HepG2 (cell line): ENCODE measurements around the gene STUB1. TPM values are rescaled to one million over a fixed set of nuclear protein-coding genes. Genes with fewer than 3 reads are reported as not detected.
A peak's percentile ranks its signal among the peaks of the same experiment; 100 is the strongest.

Experiments
- CBFB ChIP-seq: sonication (generic); formaldehyde crosslinking; IDR thresholded peaks from 2 replicates; pipeline ENCODE4 v1.4.0; 2020; ENCODE audit warnings: missing genetic modification reagents
- HBP1 ChIP-seq: IDR thresholded peaks from 2 replicates; pipeline ENCODE4 v1.6.1; 2016; ENCODE audit warnings: low read depth, control low read depth
- RNF219 ChIP-seq: sonication (generic); formaldehyde crosslinking; IDR thresholded peaks from 2 replicates; pipeline ENCODE4 v1.5.0; 2020; ENCODE audit warnings: mild to moderate bottlenecking, missing genetic modification reagents
- SAFB2 ChIP-seq: sonication (generic); formaldehyde crosslinking; IDR thresholded peaks from 2 replicates; pipeline ENCODE4 v1.5.1; 2020; ENCODE audit warnings: missing genetic modification reagents, low read depth, mild to moderate bottlenecking, borderline replicate concordance
- SETDB1 ChIP-seq: sonication (generic); formaldehyde crosslinking; IDR thresholded peaks from 2 replicates; pipeline ENCODE4 v1.5.1; 2020; ENCODE audit warnings: missing genetic modification reagents, mild to moderate bottlenecking, borderline replicate concordance
- SOX6 ChIP-seq, 2 experiments: fragments of 450-650 bp in 1 of 2; sonication (generic) in 1 of 2; formaldehyde crosslinking in 1 of 2; IDR thresholded peaks; 2 replicates each; pipeline versions ENCODE4 v1.4.0 to v1.6.1; 2017 to 2020; ENCODE audit warnings: antibody characterized with exemption in 1 of 2, mild to moderate bottlenecking in 1 of 2, missing genetic modification reagents in 1 of 2
- XBP1 ChIP-seq: sonication (generic); formaldehyde crosslinking; IDR thresholded peaks from 2 replicates; pipeline ENCODE4 v1.5.0; 2020; ENCODE audit warnings: missing genetic modification reagents
- ZBTB26 ChIP-seq: IDR thresholded peaks from 2 replicates; pipeline ENCODE4 v1.6.1; 2016; ENCODE audit warnings: missing compliant biosample characterization, missing genetic modification reagents, borderline replicate concordance
- ZNF281 ChIP-seq: sonication (generic); formaldehyde crosslinking; IDR thresholded peaks from 2 replicates; pipeline ENCODE4 v1.4.0; 2020; ENCODE audit warnings: missing genetic modification reagents, borderline replicate concordance
- ZNF333 ChIP-seq: sonication (generic); formaldehyde crosslinking; IDR thresholded peaks from 2 replicates; pipeline ENCODE4 v1.4.0; 2020; ENCODE audit warnings: mild to moderate bottlenecking, missing genetic modification reagents, borderline replicate concordance
- ZNF430 ChIP-seq: sonication (generic); formaldehyde crosslinking; IDR thresholded peaks from 2 replicates; pipeline ENCODE4 v1.9.0; 2021; ENCODE audit warnings: mild to moderate bottlenecking, missing genetic modification reagents
- ZNF607 ChIP-seq: sonication (generic); formaldehyde crosslinking; IDR thresholded peaks from 2 replicates; pipeline ENCODE4 v1.5.1; 2020; ENCODE audit warnings: missing genetic modification reagents, mild to moderate bottlenecking, borderline replicate concordance
- ZNF614 ChIP-seq: IDR thresholded peaks from 2 replicates; pipeline ENCODE4 v1.6.1; 2018; ENCODE audit warnings: missing biosample characterization, missing genetic modification reagents, inconsistent platforms, borderline replicate concordance
- ZNF775 ChIP-seq: sonication (generic); formaldehyde crosslinking; IDR thresholded peaks from 2 replicates; pipeline ENCODE4 v1.4.0; 2020; ENCODE audit warnings: missing genetic modification reagents, mild to moderate bottlenecking, moderate library complexity, borderline replicate concordance
- polyA plus RNA-seq, 8 experiments: library from polyadenylated mRNA; depleted of rRNA in 3 of 8; stranded (reverse) in 7 of 8; unstranded in 1 of 8; fragments of >200 nt; fragmentation: Illumina TruSeq in 4 of 8; extraction: Trizol in 4 of 8; gene quantifications; 2 replicates each; pipeline versions ENCODE4 v1.2.1 to v1.2.3, GENCODE V29; 2011 to 2016; ENCODE audit warnings: low read depth in 4 of 8, missing spikeins in 1 of 8, mixed read lengths in 1 of 8; ENCODE audit not compliant: insufficient read depth in 1 of 8
- total RNA-seq, 5 experiments: library from RNA; depleted of rRNA; stranded (reverse); fragments of >200 nt; fragmentation: Illumina TruSeq; extraction: Trizol; gene quantifications; 2 replicates each; pipeline ENCODE4 v1.2.3, GENCODE V29; 2016; ENCODE audit warnings: low read depth in 1 of 5

STUB1 gene
- total and polyA plus RNA-seq, 2 of the 13 experiments (the other 11 are each of a cell fraction or from before 2014, with no cell fraction given): 52.9 to 78.2 TPM

- TF ChIP-seq SETDB1 (CRISPR knock-in tag) (no peak), SOX6 (IDR thresholded peaks at IDR 0.05) (no peak), SOX6 (CRISPR knock-in tag; IDR thresholded peaks at IDR 0.05) (peak; percentile 44), ZNF614 (CRISPR knock-in tag) (no peak; the same call in 1 of the 2 replicates), ZNF607 (CRISPR knock-in tag) (peak; percentile 65; the same call in 1 of the 2 replicates), ZNF430 (peak; percentile 96), RNF219 (CRISPR knock-in tag) (no peak), CBFB (peak; percentile 80; the same call in 1 of the 2 replicates), XBP1 (CRISPR knock-in tag) (no peak), ZNF281 (CRISPR knock-in tag) (peak; percentile 53; the same call in 1 of the 2 replicates), HBP1 (0 out of 2 replicates have a peak, but pooled peaks have one; percentile 51), ZBTB26 (CRISPR knock-in tag) (no peak), ZNF333 (CRISPR knock-in tag) (peak; percentile 75; the same call in 1 of the 2 replicates), ZNF775 (CRISPR knock-in tag) (peak; percentile 27; the same call in 1 of the 2 replicates), SAFB2 (CRISPR knock-in tag) (peak; percentile 21; the same call in 1 of the 2 replicates)
Observed at GRCh38 chr16:636206-637080, 43.8 kb upstream of the STUB1 start, which contains the start of gene METTL26 (continued).
